GM19043 (cell line): ENCODE data around the gene HIF1A.

Experiments used
- ATAC-seq: cut with Tn5 transposase; IDR thresholded peaks from one replicate; pipeline ENCODE4 v1.9.1; 2021; ENCODE audit warnings: low read depth; ENCODE audit not compliant: unreplicated experiment

Gene HIF1A

DNA sequence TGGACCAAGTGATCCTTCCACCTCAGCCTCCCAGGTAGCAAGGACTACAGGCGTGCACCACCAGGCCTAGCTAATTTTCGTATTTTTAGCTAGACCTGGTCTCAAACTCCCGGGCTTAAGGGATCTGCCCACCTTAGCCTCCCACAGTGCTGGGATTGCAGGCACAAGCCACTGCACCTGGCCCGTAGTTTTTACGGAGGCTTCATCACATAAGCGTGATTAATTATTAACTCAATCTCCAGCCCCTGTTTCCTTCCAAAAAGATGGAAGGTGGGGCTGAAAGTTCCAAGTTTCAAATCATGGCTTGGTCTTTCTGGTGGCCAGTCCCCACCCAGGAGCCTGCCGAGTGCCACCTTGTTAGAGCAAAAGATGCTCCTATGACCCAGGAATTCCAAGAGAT lies 22.5 kb upstream of the HIF1A start:
- ATAC-seq = no peak

DNA sequence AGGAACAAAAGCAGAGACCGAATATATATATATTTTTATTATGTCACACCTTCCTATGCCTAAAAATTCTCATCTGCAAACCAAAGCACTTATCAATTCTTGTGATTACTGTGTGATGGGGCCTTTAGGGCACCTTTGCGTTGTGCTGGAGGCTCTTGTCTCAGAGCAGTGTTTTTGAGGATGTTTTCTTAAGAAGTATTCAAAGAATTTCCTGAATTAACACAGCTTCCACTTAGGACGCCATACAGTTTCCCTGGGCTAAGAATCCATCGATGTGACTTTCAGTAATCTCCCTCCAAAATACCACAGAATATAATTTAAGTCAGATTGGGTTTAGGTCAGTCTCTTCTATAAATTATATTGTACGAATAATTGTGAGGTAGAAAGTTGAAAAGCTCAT lies 22.0 kb upstream of the HIF1A start:
- no peak for ATAC-seq

DNA sequence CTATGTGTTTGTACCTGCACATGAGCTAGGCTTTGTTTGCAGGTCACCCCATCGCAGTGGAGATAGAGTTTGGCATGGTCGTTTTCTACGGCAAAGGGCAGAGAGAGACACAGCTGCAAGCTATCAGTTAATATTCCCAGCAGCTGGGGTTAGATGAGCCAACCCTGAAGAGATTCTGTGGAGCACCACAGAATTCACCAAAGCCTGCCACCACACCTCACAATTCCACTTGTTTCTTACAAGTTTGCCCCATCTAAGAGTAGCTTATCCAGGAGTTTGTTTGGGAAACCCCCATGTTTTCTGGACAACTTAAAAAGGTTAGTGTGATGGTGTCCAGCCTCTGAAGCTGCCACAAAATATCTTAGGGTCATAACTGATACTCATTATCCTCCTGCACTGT lies 20.0 kb upstream of the HIF1A start:
- ATAC-seq = no peak

DNA sequence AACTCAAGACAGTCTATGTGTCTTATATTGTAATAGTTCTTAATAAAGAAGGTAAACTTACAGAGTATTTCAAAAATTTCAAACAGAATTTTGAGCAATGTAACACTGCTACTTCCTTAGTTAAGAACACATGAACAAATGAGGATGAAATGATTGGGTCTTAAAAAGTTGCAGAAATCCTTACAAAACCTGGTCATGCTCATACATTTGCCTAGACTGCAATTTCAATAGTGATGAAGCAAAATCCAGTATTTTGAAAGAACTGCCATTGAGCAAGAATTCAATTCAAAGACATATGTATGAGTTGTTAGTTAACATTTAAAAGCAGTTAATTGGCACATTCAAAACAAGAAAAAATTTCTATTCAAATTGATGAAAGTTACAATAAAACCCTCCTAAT lies 17.8 kb upstream of the HIF1A start:
- ATAC-seq = no peak

DNA sequence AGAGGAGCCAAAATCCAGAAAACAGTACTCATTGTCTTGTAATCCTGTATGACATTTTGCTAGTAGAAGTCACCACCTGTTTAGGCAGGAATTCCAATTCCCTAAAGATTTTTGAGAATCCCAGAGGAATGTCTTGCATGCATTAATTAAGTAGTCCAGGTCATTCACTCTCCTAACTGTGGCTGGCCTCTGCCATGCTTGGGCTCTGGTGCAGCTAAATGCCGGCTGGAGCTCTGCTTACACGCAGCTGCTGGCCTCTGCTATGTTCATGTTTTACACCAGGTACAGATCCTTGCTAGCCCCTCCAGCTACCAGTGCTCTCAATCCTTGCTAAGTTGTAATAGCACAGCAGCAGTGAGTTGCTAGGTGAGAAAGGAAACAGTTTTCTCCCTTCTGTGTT lies 16.3 kb upstream of the HIF1A start:
- no peak for ATAC-seq

DNA sequence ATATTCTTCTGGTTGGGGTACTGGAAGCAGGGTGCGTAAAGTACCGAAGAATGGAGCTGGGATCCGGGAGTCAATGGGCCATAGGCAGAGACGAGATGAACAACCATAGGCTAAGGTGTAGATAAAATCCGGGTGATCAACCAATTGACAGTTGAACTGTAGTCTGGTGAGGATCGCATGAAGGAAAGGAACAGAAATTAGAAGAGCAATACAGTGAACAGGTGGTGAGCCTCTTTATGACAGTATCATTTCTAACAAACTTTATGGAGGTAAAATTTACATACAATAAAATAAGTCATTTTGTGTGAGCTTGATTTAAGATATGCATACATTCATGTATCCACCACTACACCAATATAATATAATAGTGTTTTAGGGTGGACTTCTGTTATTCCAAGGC lies 13.9 kb upstream of the HIF1A start:
- ATAC-seq = no peak

DNA sequence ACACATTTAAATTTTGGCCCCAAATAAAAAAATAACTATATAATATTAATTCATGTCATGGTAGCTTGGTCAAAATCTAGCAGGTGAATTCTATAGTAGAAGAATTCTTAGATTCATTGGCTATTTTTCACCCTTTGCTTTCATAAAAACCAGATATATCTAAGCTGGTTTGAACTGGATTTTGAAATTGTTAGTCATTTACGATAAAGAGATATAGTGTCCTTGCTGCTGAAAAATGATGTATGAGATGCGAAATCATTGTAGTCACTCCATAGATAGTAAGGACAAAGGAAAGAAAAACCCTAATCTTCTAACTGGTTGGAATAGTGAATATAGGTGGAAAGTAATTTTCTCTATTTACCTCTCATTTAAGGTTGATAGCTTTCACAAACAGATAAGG lies 12.2 kb upstream of the HIF1A start:
- ATAC-seq = no peak

DNA sequence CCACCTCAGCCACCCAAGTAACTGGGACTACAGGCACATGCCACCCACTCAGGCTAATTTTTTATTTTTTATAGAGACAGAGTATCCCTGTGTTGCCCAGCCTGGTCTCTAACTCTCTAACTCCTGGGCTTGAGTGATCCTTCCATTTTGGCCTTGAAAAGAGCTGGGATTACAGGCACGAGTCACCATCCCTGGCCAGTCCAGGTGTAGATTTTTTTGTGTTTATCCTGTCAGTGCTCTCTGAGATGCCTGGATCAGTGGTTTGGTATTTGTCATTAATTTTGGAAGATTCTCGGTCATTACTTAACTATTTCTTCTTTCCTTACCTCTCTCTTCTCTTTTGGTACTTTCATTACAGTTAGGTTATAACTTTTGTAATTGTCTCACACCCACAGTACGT lies 5.3 kb upstream of the HIF1A start:
- ATAC-seq = no peak

DNA sequence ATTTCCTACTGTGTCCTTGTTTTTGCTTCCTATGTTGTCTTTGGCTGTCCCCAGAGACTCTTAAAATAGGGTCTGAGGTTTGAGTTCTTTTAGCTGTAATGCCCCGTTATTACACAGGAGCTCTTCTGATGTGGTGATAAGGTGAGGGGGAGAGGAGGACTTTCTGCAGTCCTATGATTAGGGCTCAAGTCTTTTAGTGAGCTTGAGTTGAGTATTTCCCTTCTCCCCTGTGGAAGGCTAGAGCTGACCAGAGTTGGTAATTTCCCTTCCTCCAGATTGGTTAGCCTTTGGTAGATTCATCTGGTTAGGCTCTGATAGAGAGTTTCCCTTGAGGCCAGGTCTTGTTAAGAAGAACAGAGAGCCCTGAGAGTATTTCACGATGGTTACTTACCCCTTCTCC lies 4.3 kb upstream of the HIF1A start:
- no peak for ATAC-seq

DNA sequence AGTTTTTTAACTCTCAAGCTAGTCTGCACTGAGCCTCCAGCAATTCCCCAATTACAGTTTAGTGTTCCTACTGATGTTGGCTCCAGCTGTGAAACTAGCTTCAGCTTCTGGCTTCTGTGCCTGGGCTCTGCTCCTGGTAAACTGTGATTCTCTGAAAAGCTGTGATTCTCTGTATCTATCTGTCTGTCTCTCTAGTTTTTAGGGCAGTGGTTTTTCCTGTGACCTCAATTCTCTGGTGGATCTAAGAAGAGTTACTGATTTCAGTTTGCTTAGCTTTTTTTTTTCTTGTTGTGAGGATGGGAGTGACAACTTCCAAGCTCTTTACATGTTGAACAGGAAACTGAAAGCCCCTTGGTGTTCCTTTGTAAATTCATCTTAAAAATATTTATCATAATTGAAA lies 3.8 kb upstream of the HIF1A start:
- no peak for ATAC-seq

DNA sequence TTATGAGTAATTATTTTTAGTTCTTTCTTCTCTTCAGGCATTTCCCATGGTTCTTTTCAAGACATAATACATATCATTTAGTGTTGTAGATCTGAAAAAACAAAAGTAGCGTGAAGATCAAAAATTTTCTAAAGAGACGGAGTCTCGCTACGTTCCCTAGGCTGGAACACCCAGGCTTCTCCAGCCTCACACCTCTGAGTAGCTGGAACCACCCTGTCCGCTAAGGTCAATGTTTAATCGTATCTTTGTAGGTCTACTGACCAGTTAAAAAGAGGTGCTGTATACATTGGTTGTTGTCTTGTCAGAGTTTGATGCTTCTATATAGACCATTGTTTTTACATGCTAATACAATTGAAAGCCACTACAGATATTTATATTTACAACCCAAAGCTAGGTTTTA lies 1.3 kb upstream of the HIF1A start:
- no peak for ATAC-seq

DNA sequence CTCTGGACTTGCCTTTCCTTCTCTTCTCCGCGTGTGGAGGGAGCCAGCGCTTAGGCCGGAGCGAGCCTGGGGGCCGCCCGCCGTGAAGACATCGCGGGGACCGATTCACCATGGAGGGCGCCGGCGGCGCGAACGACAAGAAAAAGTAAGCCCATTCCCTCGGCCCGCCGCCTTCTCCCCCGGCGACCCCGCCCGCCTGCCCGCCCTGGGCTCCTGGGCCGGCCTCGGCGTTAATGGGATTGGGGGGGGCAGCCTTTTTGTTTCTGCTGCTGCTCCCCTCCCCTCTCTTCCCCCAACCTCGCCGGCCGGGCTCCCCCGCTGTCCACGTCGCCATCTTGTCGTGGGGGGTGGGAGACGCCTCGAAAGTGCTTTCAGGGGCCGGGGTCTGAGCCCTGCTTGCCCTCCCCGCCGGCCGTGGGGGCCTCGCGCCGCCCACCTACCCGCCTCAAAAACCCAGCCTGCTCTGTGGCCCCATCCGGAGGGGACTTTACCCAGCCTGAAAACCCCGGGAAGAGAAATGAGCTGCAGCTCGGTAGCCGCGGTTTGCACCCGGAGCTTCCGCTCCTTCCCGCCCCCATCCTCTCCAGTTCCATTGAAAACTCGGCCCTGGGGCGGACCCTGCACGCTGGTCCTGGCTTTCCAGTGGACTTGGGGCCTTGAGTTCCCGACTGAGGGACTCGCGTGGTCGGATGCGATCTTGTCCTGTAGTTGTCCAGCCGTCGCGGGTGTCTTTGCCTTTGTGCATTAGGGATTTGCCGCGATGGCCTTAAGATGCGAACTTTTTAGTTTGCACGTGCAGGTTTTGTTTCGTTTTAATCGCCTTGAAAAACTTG lies 598 bp downstream of the HIF1A start:
- ATAC-seq = no peak

DNA sequence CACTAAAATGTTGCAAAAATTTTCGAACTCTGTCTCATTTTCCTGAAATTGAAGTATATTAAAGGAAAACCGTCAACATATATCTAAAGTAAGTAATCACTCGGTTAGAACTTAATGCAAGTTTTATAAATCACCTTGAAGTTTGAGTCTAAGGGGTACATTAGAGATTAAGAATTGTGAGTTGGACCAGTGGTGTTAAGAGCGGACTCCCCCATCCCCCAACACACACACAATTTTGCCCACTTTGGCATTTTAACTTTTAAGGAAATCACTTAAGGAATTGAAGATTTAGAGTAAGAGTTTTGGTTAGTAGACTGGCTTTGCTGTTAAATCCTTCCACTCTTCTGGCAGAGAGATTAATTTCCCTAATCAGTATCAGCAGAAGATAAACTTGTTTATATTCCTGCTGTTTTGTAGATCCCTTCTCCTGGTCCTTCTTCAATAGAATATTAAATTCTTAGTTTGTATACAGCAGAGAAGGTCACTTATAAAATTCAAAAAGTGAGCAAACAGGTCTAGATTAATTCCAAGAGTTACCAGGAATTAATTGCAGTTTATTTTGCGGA lies 1.5 kb downstream of the HIF1A start:
- no peak for ATAC-seq

DNA sequence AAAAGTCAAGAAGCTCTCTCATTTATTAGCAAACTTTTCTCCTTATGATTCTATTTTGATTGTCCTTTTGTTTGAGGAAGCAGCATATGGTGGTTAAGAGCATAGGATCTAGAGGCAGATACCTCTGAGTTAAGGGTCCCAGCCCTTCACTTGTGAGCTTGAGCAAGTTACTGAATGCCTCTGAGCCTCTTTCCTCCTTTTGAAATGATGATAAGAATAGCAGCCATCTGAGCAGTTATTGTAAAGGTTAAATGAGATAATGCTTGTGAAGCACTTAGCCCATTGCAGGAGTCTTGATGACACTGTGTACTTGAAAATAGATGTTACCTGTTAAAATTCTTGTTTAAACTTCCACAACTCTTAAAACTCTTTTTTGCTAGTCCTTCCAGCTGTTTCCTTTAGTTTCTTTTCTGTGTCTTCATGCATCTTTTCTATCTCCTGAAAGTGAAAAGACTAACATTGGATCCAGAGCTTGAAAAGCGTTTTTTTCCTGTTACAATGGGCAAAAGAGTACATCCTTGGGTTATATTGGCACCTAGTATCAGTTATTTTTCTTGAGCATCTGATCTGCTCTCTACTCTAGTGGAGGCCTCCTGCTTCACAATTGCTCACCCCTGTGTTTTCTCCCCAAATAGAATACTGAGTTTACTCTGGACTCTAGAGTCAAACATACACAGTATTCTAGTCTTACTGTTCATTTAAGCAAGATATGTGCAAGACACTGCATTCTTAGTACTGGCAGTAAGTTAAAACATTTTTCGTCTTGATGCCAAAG lies 3.1 kb downstream of the HIF1A start:
- no peak for ATAC-seq

DNA sequence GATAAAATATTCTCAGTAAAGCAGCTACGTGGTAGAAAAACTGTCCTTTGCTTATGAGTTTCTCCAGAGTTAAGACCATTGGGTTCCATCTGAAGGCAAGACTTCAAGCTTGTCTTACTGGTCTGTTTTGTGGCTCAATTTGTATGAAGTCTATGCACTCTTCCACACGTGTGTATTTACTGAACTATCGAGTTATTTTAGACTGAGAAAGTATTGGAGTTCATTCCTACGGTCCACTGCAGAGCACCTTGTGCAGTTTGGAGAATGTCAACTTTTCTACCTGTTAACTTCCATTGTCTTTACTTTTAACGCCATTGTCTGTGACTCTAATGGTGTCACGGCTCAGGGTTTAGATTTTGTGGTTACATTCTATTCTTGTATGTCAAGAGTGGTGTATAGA lies 3.7 kb downstream of the HIF1A start:
- no peak for ATAC-seq

DNA sequence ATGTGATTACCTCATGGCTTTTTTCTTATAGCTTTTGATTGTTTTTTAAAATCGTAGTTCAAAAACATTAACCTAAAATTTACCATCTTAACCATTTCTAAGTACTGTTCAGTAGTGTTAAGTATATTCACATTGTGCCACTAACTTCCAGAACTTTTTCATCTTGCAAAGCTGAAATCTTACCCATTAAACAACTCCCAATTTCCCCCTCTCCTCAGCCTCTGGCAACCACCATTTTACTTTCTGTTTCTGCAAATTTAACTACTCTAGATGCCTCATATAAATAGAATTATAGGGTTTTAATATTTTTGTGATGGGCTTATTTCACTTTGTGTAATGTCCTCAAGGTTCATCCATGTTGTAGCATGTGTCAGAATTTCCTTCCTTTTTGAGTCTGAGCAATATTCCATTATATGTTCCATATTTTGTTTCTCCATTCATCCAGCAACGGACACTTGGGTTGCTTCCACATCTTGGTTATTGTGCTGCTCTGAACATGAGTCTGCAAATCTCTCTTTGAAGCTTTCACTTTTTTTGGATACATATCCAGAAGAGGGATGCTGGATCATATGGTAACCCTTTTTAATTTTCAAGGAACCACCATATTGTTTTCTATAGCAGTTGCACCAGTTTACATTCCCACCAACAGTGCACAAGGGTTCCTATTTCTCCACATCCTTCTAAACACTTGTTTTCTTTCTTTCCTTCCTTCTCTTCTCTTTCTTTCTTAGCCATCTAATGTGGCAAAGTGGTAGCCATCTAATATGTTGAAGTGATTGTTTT lies 5.0 kb downstream of the HIF1A start:
- ATAC-seq = no peak

DNA sequence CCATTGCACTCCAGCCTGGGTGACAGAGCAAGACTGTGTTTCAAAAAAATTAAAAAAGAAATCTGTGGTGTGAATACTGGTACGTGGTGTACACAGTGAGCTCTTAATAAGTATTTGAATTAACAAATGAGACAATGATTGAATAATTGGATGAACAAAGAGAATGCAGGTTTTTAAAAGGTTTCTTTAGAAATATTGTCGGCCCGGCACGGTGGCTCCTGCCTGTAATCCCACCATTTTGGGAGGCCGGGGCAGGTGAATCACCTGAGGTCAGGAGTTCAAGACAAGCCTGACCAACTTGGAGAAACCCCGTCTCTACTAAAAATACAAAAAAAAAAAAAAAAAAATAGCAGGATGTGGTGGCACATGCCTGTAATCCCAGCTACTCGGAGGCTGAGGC lies 6.6 kb downstream of the HIF1A start:
- no peak for ATAC-seq

DNA sequence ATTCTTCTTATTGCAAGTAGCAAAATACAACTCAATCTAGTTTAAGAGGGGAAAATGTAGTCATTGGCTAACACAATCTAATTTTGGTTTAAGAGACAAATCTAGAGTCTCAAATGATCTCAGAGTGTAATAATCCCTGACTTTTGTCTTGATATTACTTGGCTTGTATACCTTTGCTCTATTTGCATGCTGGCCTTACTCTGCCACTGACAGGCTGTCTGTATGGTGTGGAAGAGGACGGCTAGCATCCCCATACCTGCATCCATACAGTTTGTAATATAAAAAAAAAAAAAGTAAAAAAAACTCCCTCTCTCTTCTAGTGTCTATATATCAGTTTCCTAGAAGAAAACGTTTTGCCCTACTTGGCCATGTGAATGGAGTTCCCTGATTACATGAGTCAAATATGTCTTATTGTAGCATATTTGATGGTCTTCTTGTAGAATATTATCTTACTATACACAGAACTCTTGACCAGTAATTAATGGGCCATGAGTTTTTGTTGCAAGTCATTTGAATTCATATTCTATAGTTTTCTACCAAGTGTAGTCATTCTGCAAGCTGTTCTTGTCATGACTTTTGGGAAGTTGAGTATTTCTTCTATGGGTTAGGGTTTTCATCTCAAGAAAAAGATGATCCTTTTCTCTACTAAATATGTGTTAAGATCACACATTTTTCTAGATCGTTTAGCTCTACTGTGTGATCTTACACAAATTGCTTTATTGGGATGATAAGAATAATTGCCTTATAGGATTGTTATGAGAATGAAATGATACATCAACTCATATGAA lies 8.2 kb downstream of the HIF1A start:
- ATAC-seq = no peak

DNA sequence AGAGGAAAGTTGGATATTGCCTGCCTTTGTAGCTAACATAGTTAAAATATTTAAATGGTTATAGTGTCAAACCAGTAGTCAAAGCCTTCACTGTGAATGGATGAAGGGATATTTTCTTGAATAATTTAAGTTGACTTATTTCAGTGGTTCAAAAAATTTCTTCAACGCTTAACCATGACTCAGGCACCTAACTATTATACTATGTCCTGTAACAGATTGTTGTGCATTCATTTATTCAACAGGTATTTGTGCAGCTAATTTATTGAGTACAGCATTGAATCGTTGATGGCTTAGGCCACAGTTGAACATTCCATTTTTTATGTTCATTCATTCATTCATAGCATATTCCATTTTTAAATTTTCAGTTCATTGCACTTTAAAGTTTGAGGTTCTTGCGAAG lies 9.2 kb downstream of the HIF1A start:
- no peak for ATAC-seq

DNA sequence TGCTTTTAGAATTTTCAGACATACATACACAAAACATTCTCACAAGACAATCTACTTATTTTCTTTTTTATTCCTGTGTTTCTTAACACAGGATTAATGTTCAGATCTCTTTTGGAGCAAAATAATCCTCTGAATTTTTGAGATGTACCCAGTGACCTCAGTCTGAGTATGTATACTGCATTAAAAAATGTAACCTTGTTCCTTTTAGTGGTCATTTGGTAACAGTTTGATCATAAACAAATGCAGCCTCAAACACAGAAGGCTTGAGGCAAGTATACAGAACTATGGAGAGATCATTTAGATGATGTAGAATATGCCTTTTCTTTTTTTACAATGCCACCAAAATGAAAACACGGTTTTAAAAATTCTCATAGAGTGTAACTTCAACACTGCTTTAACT lies 9.7 kb downstream of the HIF1A start:
- ATAC-seq = no peak
